A673 (cell line): ENCODE results near the gene CRPPA.

Experiments used
- CTCF ChIP-seq: fragments of 300-800, 200-600 bp; sonication (generic); conservative IDR thresholded peaks from 2 replicates; pipeline ENCODE4 v1.5.1; 2017; ENCODE audit warnings: low read depth, mild to moderate bottlenecking, antibody characterized with exemption, low read length, moderate library complexity, mixed read lengths
- EZH2 ChIP-seq: fragments of 200-600 bp; sonication (generic); IDR thresholded peaks from 2 replicates; pipeline ENCODE4 v1.6.1; 2017; ENCODE audit warnings: borderline replicate concordance, low read depth, mild to moderate bottlenecking, mixed read lengths, antibody characterized with exemption, low read length; ENCODE audit not compliant: poor library complexity, severe bottlenecking

GRCh38 chr7:16450366-16450765, 29.0 kb upstream of the CRPPA start:
- TF ChIP-seq CTCF (no peak), EZH2 (no peak)
